Endothelial cell of umbilical vein (primary cell): ENCODE data around the gene TLCD5. TPM values are rescaled to one million over a fixed set of nuclear protein-coding genes. Genes with fewer than 3 reads are reported as not detected.

Source experiments
- BruUV-seq: library from RNA; stranded (reverse); fragments of 400-500 nt; replicated peaks from 2 replicates; lab custom pipeline; 2021; lab: Mats Ljungman, UMichigan
- CTCF ChIA-PET: fragments of 300-600, 350-600 bp; sonication (Branson Sonifier 250); formaldehyde crosslinking; loops from one replicate; lab custom pipeline; 2021; ENCODE audit warnings: antibody characterized with exemption, inconsistent platforms; lab: Charles Lee
- POLR2A ChIA-PET: fragments of 300-600, 350-600 bp; sonication (Branson Sonifier 250); formaldehyde crosslinking; loops from one replicate; lab custom pipeline; 2021; ENCODE audit warnings: antibody characterized with exemption, inconsistent platforms; lab: Charles Lee
- DNase-seq: peaks from one replicate; pipeline ENCODE4 v3.0.0-alpha.2; 2011; ENCODE audit warnings: low read depth, low spot score
- FAIRE-seq: peaks from 2 replicates; lab custom pipeline; 2011; peaks lifted over from hg19 to GRCh38; lab: Jason Lieb, UNC
- H2AFZ ChIP-seq: 2 replicates; pipeline ENCODE4 v1.6.0; 2012; ENCODE audit warnings: low read depth, low read length, control low read depth, inconsistent platforms
- H3K27ac ChIP-seq: 2 replicates; pipeline ENCODE4 v1.5.1; 2011; ENCODE audit warnings: low read depth, mild to moderate bottlenecking, control low read depth, low read length, moderate library complexity; ENCODE audit not compliant: insufficient read depth
- H3K27me3 ChIP-seq, 2 experiments: 2 replicates each; pipeline versions ENCODE4 v1.6.0 to v1.6.1; 2011; ENCODE audit warnings: low read length in 2 of 2, mixed read lengths in 1 of 2; ENCODE audit not compliant: control insufficient read depth in 2 of 2, insufficient read depth in 2 of 2
- H3K36me3 ChIP-seq, 2 experiments: 2 replicates in 1 of 2; 3 replicates in 1 of 2; pipeline ENCODE4 v1.5.1; 2011; ENCODE audit warnings: low read length in 2 of 2, mild to moderate bottlenecking in 1 of 2, moderate library complexity in 1 of 2; ENCODE audit not compliant: control insufficient read depth in 2 of 2, insufficient read depth in 2 of 2; ENCODE audit errors: extremely low read depth in 1 of 2
- H3K4me1 ChIP-seq: 3 replicates; pipeline ENCODE4 v1.5.1; 2011; ENCODE audit warnings: mild to moderate bottlenecking, low read length; ENCODE audit not compliant: control insufficient read depth, insufficient read depth; ENCODE audit errors: extremely low read depth
- H3K4me2 ChIP-seq: 2 replicates; pipeline ENCODE4 v1.6.1; 2011; ENCODE audit warnings: low read length, control low read depth, mixed read lengths; ENCODE audit not compliant: insufficient read depth
- H3K4me3 ChIP-seq, 3 experiments: fragments of 200-600 bp in 1 of 3; sonication (generic), shearing (Covaris generic) in 1 of 3; replicated peaks in 1 of 3; 2 replicates each; pipeline ENCODE4 v1.5.1; 2011 to 2016; ENCODE audit warnings: control low read depth in 3 of 3, low read length in 3 of 3, mild to moderate bottlenecking in 2 of 3, inconsistent platforms in 1 of 3, low read depth in 1 of 3, moderate library complexity in 1 of 3; ENCODE audit not compliant: insufficient read depth in 1 of 3
- H3K79me2 ChIP-seq: 2 replicates; pipeline ENCODE4 v1.6.0; 2012; ENCODE audit warnings: low read length, inconsistent platforms; ENCODE audit not compliant: control insufficient read depth, insufficient read depth
- H3K9ac ChIP-seq: replicated peaks from 2 replicates; pipeline ENCODE3; 2011; ENCODE audit warnings: low read length, control low read depth; ENCODE audit not compliant: insufficient read depth; ENCODE audit errors: extremely low read depth
- H3K9me1 ChIP-seq: replicated peaks from 3 replicates; pipeline ENCODE4 v1.6.0; 2011; ENCODE audit warnings: mild to moderate bottlenecking, low read length; ENCODE audit not compliant: control insufficient read depth, insufficient read depth; ENCODE audit errors: extremely low read depth
- H3K9me3 ChIP-seq: replicated peaks from 2 replicates; pipeline ENCODE4 v1.5.1; 2012; ENCODE audit warnings: low read length, inconsistent platforms; ENCODE audit not compliant: control insufficient read depth, insufficient read depth
- H4K20me1 ChIP-seq: replicated peaks from 2 replicates; pipeline ENCODE3; 2011; ENCODE audit warnings: mild to moderate bottlenecking, low read length; ENCODE audit not compliant: control insufficient read depth, insufficient read depth; ENCODE audit errors: extremely low read depth
- CTCF ChIP-seq, 2 donors: IDR thresholded peaks; 1 replicate in 1 of 2; 2 replicates in 1 of 2; pipeline ENCODE4 v1.5.1; 2011; ENCODE audit warnings: low read length in 2 of 2, mild to moderate bottlenecking in 2 of 2, moderate library complexity in 2 of 2, control low read depth in 1 of 2, inconsistent platforms in 1 of 2, low read depth in 1 of 2; ENCODE audit not compliant: insufficient read depth in 1 of 2; ENCODE audit errors: extremely low read depth in 1 of 2
- JUN ChIP-seq: IDR thresholded peaks from 2 replicates; pipeline ENCODE4 v1.6.1; 2011; ENCODE audit warnings: borderline replicate concordance, low read depth; ENCODE audit not compliant: insufficient read length, insufficient read depth
- MYC ChIP-seq: IDR thresholded peaks from one replicate; pipeline ENCODE4 v1.6.1; 2011; ENCODE audit warnings: mild to moderate bottlenecking, low read depth, low read length
- dilution Hi-C: fragments of 300-500 bp; cut with MboI; formaldehyde crosslinking; loops from one replicate; pipeline ENCODE4 v1.15.0; 2019; ENCODE audit warnings: low sequenced_read_pairs; ENCODE audit not compliant: extremely low pct_ligation_motif_present
- intact Hi-C: fragments of 100-400 bp; cut with micrococcal nuclease; formaldehyde crosslinking; loops from one replicate; pipeline ENCODE4 v1.10.0; 2022
- polyA plus RNA-seq, 4 experiments: library from polyadenylated mRNA; depleted of rRNA in 3 of 4; stranded (reverse) in 3 of 4; unstranded in 1 of 4; fragments of >200 nt; gene quantifications; 2 replicates each; pipeline versions ENCODE4 v1.2.1 to v1.2.3, GENCODE V29; 2011 to 2012; ENCODE audit warnings: missing spikeins in 1 of 4
- total RNA-seq: library from RNA; stranded (reverse); gene quantifications from 2 replicates; pipeline ENCODE4 v1.2.3, GENCODE V29; 2021

Gene TLCD5
- total and polyA plus RNA-seq, 2 donors (not counting 3 experiments of a cell fraction or from before 2014, with no cell fraction given) = 6.3 to 9.7 TPM

DNA sequence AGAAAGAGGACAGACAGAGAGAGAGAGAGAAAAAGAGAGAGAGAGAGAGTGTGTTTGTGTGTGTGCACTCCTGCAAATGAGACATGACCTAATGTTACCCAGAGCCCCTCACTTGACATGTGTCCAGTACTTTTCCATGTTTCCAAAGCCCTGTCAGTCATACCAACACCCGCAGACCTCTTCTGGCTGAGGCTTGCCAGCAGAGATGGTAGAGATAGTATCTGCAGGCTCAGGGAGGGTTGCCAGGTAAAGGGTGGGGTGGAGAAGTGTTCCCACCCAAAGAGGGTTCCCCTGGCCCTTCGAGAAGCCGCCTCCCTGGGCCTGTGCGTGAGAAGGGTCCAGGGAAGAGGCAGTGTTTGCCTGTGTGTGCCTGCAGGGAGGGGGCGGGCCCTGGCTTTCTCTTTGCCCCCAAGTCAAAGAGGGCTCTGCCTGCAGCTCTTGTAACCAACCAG is 44.5 kb upstream of the TLCD5 start:
- intact Hi-C loops (no loop called here), dilution Hi-C loops (no loop called here)
- FAIRE-seq = no peak

More for the DNA sequence above, 44.5 kb upstream of the TLCD5 start:
- no peak overlapping the region for H3K27ac ChIP-seq
- peaks cover 0 to 3% of the 10 kb centered on the region in 2 experiments for H3K27me3 ChIP-seq
- H3K4me2 ChIP-seq = no peak overlapping the region
- no peaks in the 10 kb centered on the region for H3K36me3 ChIP-seq
- H3K79me2 ChIP-seq = no peaks in the 10 kb centered on the region
- TF ChIP-seq CTCF (IDR thresholded peaks at IDR 0.05; ENCODE audit: extremely low read depth in 1 of 2, insufficient read depth in 1 of 2, low read depth in 1 of 2, low read length in 2 of 2) (no peak), MYC (no peak), JUN (no peak)
- no peak overlapping the region for H3K9ac ChIP-seq
- DNase-seq = no peak
- no peaks in the 10 kb centered on the region for H3K9me3 ChIP-seq
- no peaks in the 10 kb centered on the region for H3K4me1 ChIP-seq
- no TSS peak for BruUV-seq
- ChIA-PET POLR2A (no interaction called here), CTCF (interaction anchor here (1.3 kb wide), 1 partner anchor 23 kb away, joined by 5 read pairs; no protein-coding TSS in a partner anchor)
- no peaks in the 10 kb centered on the region for H4K20me1 ChIP-seq
- H3K4me3 ChIP-seq = no peak overlapping the region
- no peaks in the 10 kb centered on the region for H3K9me1 ChIP-seq
- H2AFZ ChIP-seq = no peak overlapping the region
